Measurements from ENCODE around the gene SLC6A5. TPM values are rescaled to one million over a fixed set of nuclear protein-coding genes. Genes with fewer than 3 reads are reported as not detected.

SLC6A5 gene
- total RNA-seq, 1 experiment from 2014 or later, result not detected

DNA sequence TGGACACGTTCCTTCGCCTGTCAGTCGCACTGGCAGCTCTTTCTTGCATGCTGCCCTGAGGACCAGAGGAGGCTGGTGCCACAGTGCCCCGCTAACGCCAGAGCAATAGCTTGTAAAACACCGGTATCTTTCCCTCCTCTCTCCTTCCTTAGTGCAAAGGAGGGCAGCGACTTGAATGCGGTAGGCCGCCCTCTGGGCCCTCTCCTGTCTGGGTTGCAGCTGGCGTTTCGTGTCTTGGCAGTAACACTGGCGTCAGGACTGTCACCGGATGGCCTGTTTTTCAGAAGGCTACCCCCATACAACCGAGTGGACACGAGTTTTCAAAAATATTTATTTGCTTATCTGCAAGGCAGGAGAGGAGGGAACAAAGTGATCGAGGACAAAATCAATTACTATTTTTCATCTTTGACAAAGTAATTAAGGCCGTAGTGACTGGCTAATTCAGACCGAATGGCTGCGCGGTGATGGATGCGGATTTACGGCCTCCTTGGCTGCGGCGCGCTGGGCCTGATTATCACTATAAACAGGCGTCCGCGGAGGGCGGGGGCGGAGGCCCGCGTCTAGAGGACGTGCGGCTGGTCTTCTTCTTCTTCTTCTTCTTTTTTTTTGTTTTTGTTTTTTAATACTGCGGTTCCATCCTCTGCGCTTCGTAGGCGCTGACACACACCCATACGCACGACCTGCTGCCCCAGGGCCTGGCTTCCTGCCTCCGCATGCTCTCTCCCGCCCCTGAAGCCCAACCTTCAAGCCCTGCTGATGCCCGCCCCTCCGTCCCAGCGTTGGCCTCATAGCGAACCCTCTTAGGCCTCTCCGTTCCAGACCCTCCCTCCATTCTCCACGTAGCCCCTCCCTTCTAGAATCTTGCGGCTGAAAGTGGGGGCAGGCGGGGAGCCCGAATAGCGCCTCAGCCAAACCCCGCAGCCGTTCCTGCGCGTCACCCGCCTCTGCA is 2.9 kb upstream of the SLC6A5 start:
- no peak for DNase-seq (ENCODE audit: low spot score)

DNA sequence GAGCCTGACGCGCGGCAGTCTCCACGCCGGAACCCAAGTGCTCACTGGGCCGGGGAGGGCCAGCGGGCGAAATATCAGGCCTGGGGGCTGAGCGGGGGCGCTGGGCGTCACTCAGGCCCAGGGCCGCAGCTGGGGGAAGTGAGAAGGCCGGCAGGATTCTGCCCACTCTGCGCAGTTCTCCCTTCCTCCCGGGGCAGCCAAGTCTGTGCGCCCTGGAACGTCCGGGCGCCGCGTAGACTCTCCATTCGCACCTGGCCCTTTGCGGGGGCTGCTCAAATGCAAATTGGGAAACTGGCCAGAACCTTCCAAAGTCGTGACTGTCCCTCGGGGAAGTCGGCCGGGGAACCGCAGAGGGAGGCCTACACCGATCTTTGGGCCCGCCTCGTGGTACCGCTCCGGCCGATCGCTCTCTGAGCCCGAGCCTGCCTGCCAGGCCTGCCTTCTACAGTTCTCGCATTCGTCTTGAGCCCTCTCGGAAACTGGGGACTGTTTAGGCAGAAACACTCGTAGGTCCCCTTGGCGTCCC is 2.2 kb upstream of the SLC6A5 start:
- DNase-seq (ENCODE audit: low spot score), result no peak

DNA sequence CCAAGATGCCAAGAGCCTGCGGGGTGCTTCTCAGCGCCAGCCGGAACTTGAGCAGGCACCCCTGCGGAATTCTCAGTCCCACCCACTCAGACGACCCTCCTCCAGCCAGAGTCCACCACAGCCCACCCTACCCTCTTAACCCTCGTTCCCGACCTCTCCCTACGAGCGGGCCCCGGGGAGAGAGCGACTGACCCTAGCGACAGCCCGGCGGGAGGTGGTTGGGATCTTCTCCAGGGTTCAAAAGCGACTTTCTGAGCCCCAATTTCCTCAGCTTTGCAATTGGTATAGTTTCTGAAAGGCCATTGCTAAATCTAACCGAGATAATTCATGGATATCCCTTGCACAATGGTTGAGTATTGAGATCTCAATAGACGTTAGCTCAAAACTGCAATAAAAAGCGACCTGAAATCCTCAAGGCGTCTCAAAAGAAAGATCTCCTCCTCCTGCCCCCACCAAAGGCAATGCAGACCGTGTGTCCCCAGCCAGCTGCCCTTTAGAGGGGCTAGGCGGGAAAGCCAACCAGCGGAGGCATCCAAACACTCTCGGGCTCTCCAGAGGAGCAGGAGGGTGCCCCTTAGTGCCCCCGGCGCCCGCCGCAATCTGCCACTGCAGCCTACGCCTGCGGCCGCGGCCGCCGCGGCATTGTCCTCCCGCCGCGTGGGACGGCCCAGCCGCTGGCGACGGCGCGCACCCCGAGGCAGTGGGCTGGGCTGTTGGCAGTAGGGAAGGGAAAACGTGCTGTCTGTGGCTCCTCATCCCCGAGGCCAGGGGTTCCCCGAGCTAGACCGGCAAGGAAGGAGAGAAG is 1.5 kb upstream of the SLC6A5 start:
- no peak for DNase-seq (ENCODE audit: low spot score)

DNA sequence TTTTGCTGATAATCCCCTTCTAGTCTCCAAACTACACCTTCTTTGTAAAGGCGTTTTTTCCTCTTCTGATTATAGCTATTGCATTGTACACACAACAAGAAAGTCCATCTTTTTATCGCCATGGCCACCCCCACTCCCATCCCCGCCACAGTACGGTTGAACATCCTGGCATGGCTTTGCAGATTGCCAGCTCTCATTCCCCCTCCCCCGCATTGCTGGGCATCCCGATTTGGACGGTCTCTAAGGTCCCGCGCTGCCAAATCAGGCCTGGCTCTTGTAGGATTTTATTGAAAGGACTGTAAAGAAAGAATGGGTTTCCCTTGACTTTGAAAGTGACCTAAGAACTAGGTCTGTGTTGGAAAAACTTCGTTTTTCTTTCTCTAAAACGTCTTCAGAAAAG is 916 bp upstream of the SLC6A5 start:
- no peak for DNase-seq (ENCODE audit: low spot score)

DNA sequence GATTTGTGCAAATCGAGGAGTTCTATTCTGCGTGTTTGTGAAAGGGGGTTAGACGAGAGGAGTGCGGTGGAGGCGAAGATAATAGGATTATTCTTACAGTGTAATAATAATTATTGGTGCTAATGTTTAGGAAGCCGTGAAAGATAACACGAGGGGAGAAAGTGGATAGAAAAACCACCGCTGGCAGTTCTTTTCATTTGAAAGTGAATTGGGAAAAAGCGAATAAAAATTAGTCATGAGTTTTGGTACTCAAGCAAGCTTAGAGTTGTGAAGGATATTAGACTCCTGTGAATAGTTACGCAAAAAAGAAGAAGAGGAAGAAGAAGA is 575 bp downstream of the SLC6A5 start:
- no peak for DNase-seq (ENCODE audit: low spot score)

DNA sequence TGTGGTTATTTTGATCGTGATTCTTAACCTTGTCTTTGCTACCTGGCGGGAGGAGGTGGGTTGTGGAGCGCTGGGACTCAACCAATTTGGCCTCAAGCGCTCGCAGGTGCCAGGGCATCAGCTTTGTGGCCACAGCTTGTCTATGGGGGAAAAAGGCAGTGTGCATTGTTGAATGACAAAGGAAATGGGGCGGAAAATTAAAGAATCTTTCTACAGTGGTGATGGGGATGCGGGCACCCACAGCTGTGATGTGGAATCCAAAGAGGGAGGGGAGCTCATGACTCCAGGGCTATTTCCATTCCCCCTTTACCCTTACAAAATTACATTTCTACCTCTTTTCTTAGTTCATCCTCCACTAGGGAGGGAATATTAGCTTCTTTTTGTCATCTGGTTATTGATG is 1.1 kb downstream of the SLC6A5 start:
- DNase-seq (ENCODE audit: low spot score), result no peak

DNA sequence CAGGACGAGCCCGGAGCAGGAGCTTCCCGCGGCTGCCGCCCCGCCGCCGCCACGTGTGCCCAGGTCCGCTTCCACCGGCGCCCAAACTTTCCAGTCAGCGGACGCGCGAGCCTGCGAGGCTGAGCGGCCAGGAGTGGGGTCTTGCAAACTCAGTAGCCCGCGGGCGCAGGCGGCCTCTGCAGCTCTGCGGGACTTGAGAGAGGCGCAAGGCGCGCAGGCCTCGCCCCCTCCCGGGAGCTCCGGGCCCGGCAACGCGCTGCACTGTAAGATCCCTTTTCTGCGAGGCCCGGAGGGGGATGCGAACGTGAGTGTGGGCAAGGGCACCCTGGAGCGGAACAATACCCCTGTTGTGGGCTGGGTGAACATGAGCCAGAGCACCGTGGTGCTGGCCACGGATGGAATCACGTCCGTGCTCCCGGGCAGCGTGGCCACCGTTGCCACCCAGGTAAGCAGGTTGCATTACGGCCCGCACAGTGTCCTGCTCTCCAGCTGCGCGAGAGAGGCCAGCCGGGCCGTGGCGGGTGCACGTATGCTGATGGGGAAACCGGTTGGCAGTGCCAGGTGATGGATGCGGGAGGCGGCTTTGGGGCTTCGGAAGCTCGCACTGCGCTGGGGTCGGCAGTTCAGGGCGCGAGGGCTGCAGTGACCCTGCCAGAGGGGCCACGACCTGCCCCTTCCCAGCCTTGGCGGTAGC is 2.0 kb downstream of the SLC6A5 start:
- no peak for DNase-seq (ENCODE audit: low spot score)

DNA sequence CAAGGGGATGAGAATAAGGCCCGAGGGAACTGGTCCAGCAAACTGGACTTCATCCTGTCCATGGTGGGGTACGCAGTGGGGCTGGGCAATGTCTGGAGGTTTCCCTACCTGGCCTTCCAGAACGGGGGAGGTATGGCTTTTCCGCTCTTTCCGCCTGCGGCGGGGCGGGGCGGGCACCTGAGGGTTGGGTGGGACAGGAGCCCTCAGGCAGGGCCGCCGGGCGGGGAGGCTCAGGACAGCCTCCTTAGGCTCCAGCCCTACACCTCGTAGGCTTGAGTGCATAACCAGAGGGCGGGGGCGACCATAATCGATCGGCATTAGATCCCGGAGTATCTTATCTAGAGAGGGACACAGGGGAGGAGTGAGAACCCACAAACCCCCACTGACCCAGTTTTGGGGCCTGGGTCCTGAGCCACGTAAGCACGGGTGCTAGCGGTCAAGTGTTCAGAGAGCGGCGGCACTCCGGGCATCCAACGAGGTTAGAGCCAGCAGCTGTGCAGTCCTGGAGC is 4.9 kb downstream of the SLC6A5 start:
- no peak for DNase-seq (ENCODE audit: low spot score)

DNA sequence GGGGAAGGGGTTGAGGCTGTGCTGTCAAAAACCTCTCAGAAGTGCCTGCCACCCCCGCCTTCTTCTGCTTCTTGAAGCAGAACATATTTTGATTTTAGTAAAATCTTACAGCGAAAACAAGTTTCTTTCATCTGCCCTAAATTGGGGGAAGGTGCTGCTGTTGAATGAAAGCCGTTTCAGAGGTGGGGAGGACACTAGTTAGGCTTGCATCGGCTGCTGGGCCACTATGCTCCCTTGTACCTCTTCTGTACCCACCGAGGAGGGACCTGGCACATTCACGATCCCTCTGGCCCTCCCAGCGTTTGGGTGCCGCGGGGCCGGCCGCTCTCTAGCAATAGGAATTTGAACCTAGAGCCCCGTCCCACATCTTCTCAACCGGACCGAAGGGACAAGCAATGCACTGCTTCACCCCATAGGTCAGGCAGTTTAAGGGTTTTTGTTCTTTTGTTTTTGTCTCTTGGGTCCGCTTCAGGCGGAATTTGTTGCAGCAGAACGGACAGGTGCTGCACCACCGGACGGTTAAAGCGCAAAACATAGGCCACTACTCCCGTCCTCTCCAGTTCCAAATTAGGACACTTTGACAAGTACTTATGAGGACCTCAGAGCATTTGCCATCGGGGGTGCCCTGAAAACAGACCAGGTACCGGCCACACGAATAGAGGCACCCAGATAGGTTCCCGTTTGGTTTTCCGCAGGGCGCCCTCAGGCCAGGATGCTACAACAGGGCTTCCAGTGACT is 5.6 kb downstream of the SLC6A5 start:
- DNase-seq (ENCODE audit: low spot score), result no peak

DNA sequence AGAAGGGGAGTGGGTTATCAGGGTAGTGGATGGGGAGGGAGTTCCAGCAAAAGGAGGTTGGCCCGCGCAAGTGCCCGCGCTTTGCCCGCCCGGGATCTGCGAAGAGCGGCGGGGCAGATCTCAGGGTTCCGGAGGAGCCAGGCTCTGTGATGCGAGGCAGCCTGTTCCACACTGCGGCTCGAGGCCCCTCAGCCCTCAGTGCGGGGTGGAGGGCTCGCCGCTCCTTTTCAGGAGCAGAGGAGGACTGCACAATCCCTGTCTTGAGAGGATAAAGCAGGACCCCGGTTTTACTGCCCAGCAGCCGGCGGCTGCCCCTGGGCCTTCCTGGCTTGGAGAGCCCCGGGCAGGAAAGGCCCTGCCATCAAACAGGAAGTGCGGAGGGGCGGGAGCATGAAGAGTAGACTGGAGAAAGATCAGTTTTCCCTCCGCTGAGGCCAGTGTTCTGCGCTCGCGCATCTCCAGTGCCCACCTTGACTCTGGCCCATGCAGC is 6.2 kb downstream of the SLC6A5 start:
- DNase-seq (ENCODE audit: low spot score), result no peak

DNA sequence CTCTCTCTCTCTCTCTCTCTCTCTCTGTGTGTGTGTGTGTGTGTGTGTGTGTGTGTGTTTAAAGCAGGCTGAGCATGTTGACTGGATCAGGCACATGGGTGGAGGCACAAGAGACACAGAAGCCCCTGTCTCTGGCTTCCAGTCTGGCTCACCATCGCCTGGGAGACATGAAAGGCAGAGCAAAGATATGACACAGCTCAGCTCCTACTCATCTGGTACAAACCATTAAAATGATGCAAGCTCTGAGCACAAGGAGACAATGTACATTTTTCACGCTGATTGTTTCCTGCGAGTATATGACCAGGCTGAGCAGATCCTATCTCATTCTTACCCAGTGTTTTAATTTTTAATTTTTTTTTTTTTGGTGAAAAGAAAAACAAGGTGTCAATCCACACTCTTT is 9.5 kb downstream of the SLC6A5 start:
- DNase-seq (ENCODE audit: low spot score), result no peak

DNA sequence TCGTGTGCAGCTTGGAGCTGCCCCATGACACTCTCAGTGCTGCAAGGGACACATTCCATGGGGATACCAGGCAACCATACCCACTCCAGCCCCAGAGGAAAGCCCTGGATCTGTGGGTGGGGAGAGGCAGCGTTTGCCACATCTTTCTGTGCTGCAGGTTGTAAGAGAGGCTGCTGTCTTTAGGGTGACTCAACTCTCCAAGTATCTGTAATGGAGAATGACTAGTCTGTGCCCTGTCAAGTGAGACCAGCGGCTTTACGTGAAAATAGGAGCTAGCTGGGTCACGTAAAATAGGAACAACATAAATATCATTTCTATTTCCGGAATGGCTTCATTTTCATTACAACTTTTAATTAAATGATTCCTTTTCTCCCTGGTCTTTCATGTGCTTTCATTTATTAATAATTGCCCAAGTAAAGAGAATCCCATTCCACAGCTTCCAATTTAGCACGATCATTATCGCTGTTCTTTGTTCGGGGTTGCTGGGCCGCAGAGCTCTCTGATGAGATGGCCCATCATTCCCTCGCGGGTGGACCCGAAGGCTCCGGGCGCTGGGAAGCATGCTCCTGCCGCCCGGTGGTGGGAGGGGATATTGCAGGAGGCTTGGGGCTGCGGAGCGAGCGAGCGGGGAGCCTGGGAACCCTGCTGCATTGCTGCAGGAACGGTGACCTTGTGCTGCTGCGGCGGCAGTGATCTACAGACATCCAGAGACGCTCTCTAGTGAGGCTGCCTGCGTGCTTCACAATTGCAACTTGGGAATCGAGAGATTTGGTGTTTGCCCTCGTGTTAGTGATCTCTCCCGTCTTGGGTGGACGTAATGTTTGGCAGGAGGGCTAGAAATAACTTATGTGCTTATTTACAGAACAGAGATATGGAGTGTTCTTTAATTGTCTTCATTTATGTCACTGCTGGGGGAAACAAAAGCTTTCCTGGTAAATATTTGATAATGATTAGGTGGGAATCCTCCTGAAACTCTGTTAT is 10.6 kb downstream of the SLC6A5 start:
- DNase-seq (ENCODE audit: low spot score), result peak; percentile 57

DNA sequence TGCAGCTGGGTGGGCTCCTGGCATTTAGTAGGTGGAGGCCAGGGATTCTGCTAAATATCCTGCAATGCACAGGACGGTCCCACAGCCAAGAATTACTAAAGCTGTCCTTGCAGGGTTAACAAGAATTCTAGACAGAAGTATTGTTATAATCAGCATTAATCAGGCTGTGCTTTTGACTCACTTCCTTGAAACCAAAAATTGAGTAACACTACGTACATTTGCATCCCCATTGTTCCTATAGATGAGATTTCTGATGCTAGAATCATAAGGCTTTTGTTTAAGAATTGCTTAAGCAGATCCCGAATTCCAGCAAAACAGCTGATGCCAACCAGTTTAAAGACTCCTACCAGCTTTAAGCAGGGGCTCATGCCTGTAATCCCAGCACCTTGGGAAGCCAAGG is 11.4 kb downstream of the SLC6A5 start:
- DNase-seq (ENCODE audit: low spot score), result no peak

DNA sequence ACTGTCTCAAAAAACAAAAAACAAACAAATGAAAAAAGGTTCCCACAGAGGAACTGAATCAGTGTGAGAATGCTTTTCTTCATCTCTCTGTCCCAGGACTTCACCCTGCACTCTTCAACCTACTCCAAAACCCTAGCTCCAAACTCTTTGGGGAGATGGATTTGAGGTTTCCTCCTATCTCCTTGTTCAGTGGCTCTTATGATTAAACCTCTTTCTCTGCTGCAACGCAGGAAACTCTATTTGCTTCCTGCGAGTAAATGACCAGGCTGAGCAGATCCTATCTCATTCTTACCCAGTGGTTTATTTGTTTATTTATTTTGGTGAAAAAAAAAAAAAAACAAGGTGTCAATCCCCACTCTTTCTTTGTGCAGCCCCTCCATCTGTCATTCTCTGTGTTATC is 12.0 kb downstream of the SLC6A5 start:
- no peak for DNase-seq (ENCODE audit: low spot score)

DNA sequence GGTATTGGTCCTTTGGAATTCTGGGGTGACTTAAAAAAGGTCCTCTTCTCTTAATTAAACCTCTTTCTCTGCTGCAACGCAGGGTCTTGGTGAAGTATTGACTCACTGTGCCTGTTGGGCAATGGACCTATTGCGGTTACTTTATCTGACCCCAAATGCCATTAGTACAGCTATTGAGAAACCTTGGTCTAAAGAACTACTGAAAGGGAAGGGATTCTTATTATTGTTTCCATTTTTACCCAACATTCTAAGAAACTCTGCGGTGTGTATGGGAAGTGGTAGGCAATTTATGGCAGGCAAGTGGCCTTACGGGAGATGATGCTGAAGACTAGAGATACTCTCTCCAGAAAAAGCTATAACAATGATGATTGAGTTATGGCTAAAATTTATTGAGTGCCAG is 12.5 kb downstream of the SLC6A5 start:
- DNase-seq (ENCODE audit: low spot score), result peak; percentile 57

DNA sequence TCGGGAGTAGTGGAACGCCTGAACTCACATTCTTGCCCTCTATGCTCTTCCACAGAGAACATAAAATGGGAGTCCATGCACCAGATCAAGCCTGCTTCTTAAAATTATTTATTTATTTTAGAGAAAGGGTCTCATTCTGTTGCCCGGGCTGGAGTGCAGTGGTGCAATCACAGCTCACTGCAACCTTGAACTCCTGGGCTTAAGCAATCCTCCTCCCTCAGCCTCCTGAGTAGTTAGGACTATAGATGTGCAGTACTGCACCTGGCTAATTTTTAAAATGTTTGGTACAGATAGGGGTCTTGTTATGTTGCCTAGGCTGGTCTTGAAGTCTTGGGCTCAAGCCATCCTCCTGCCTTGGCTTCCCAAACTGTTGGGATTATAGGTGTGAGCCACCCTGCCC is 13.0 kb downstream of the SLC6A5 start:
- no peak for DNase-seq (ENCODE audit: low spot score)

DNA sequence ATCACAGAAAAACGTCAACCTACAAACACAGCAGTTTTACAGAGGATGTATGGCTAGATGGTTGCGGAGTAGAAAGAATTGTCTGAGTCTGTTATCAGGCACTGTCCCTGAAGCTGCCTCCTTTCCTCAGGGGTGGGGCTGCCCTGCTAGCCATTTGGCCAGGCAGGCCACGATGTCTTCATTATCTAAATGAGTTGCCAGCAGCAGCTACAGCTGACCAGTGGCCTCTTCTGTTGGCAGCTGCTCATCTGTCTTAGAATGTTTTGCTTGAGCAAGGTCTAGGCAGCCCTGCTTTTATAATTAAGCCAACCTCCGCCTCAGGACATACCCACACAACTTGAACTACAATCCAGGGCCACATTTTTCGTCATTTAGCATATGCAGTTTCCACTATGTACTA is 17.5 kb downstream of the SLC6A5 start:
- no peak for DNase-seq (ENCODE audit: low spot score)

DNA sequence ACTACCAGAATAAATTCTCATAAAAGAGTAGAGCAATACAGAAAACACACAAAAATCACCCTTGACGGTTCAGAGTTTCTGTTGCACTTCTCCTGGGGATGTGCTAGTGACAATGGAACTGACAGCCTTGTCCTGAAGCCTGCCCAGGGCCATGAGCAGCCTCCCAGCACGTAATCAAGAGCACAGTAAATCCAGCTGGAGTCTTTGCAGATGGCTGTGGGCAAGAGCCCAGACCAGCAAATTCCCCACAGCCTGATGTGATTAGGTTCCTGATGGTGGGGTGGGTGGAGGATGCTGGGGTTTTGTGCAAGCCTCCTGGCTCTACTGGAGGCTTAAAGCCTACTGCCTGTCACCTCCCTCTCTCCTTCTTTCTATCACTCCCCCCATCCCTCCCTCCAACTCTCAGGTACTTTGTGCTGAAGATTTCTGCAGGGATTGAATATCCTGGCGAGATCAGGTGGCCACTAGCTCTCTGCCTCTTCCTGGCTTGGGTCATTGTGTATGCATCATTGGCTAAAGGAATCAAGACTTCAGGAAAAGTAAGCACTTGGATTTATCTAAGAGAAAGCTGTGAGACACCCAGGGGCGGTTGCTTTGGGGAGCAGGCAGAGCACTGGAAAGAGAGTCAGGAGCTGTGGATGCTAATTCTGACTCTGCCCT is 18.1 kb downstream of the SLC6A5 start:
- no peak for DNase-seq (ENCODE audit: low spot score)

DNA sequence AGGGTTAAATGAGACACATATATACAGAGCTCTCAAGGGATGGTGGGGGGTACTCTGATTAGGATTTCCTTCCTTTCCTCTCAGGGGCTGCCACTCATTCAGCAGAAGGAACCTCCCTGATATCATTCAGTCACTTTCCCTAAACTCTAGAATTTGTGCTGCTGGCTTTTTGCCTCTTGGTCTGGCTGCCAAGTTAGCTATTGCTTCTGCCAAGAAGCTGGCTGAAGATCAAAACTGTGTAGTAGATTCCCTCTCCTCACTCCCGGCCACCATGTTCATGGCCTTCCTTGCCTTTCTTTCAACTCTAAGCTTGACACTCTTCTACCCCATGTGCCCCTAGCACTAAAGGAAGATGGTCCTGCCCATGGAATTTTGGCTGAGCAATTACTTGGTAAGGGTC is 18.7 kb downstream of the SLC6A5 start:
- no peak for DNase-seq (ENCODE audit: low spot score)
